A549 (cell line): ENCODE results near the gene TMEM151A. TPM values are rescaled to one million over a fixed set of nuclear protein-coding genes. Genes with fewer than 3 reads are reported as not detected.

Experiments
- ATAC-seq, 2 experiments: fragments of 200-7000 bp in 1 of 2; fragments of >200 bp in 1 of 2; cut with Nextera tagmentation in 1 of 2; cut with Tn5 transposase in 1 of 2; 3 replicates each; pipeline versions ENCODE4 v1.8.0 to v1.9.1; 2018 to 2020; ENCODE audit warnings: mild to moderate bottlenecking in 1 of 2, moderate library complexity in 1 of 2
- CTCF ChIA-PET: fragments of 300-600 bp; sonication (Branson Sonifier 250); formaldehyde crosslinking; extraction: SDS; loops from one replicate; lab custom pipeline; 2021; ENCODE audit warnings: antibody characterized with exemption, inconsistent platforms; lab: Yijun Ruan, JAX
- POLR2A ChIA-PET: fragments of 350-600 bp; formaldehyde crosslinking; extraction: SDS; loops from one replicate; lab custom pipeline; 2021; ENCODE audit warnings: antibody characterized with exemption, inconsistent platforms; lab: Yijun Ruan, JAX
- DNase-seq, 2 experiments: peaks; one replicate each; pipeline versions ENCODE4 v3.0.0 to v3.0.0-alpha.2; 2011 to 2016; ENCODE audit warnings: low read depth in 1 of 2, low spot score in 1 of 2
- FAIRE-seq: peaks from 2 replicates; lab custom pipeline; 2011; peaks lifted over from hg19 to GRCh38; lab: Jason Lieb, UNC
- H3K27ac ChIP-seq, 2 experiments: fragments of >200 bp; sonication (Bioruptor Twin); formaldehyde crosslinking; 3 replicates each; pipeline ENCODE4 v1.5.1; 2016 to 2017
- H3K4me1 ChIP-seq: fragments of >200 bp; sonication (Bioruptor Twin); formaldehyde crosslinking; 3 replicates; pipeline ENCODE4 v1.6.1; 2016
- H3K4me2 ChIP-seq: fragments of >200 bp; sonication (Bioruptor Twin); formaldehyde crosslinking; 3 replicates; pipeline ENCODE4 v1.6.1; 2016
- H3K4me3 ChIP-seq: fragments of >200 bp; sonication (Bioruptor Twin); formaldehyde crosslinking; 3 replicates; pipeline ENCODE4 v1.5.1; 2016
- H3K9me3 ChIP-seq: fragments of >200 bp; sonication (Bioruptor Twin); formaldehyde crosslinking; 3 replicates; pipeline ENCODE4 v1.6.1; 2016
- ATOH8 ChIP-seq: fragments of 250-450 bp; sonication (Bioruptor Pico); IDR thresholded peaks from 2 replicates; pipeline ENCODE4 v1.5.0; 2020; ENCODE audit warnings: low read depth, mild to moderate bottlenecking, moderate library complexity
- CBX2 ChIP-seq: fragments of 200-600 bp; sonication (generic); IDR thresholded peaks from 2 replicates; pipeline ENCODE4 v1.6.1; 2016; ENCODE audit warnings: low read depth, mild to moderate bottlenecking, borderline replicate concordance
- CEBPB ChIP-seq, 2 experiments: fragments of >200 bp in 1 of 2; sonication (Bioruptor Twin) in 1 of 2; formaldehyde crosslinking in 1 of 2; IDR thresholded peaks; 2 replicates each; pipeline ENCODE4 v1.6.1; 2012 to 2016
- CHD4 ChIP-seq: fragments of 200-600 bp; sonication (generic); IDR thresholded peaks from 2 replicates; pipeline ENCODE4 v1.6.1; 2016; ENCODE audit warnings: antibody characterized with exemption, mild to moderate bottlenecking, borderline replicate concordance
- E2F6 ChIP-seq: IDR thresholded peaks from 2 replicates; pipeline ENCODE4 v1.6.1; 2012; ENCODE audit warnings: low read depth, borderline replicate concordance
- ELK1 ChIP-seq: fragments of 150-350 bp; IDR thresholded peaks from 2 replicates; pipeline ENCODE4 v1.6.1; 2014; ENCODE audit warnings: low read depth, mild to moderate bottlenecking, low read length
- ESRRA ChIP-seq: fragments of 150-350 bp; IDR thresholded peaks from 2 replicates; pipeline ENCODE4 v1.6.1; 2014; ENCODE audit warnings: mild to moderate bottlenecking, low read length, borderline replicate concordance
- FOSB ChIP-seq: fragments of 250-450 bp; sonication (Bioruptor Pico); IDR thresholded peaks from 2 replicates; pipeline ENCODE4 v1.5.0; 2020; ENCODE audit warnings: mild to moderate bottlenecking, moderate library complexity
- FOXS1 ChIP-seq: fragments of 250-450 bp; sonication (Bioruptor Pico); IDR thresholded peaks from 2 replicates; pipeline ENCODE4 v1.5.0; 2020; ENCODE audit warnings: mild to moderate bottlenecking, moderate library complexity
- GATA3 ChIP-seq: IDR thresholded peaks from 2 replicates; pipeline ENCODE4 v1.6.1; 2012; ENCODE audit warnings: borderline replicate concordance
- HEYL ChIP-seq: fragments of 250-450 bp; sonication (Bioruptor Pico); IDR thresholded peaks from 2 replicates; pipeline ENCODE4 v1.8.0; 2021; ENCODE audit warnings: mild to moderate bottlenecking, moderate library complexity
- HOXB13 ChIP-seq: fragments of 250-450 bp; sonication (Bioruptor Pico); IDR thresholded peaks from 2 replicates; pipeline ENCODE4 v1.5.0; 2020; ENCODE audit warnings: low read depth, mild to moderate bottlenecking, moderate library complexity
- HOXB5 ChIP-seq: fragments of 250-450 bp; sonication (Bioruptor Pico); IDR thresholded peaks from 2 replicates; pipeline ENCODE4 v1.5.0; 2020; ENCODE audit warnings: mild to moderate bottlenecking, moderate library complexity
- JUNB ChIP-seq: fragments of >200 bp; sonication (Bioruptor Twin); formaldehyde crosslinking; IDR thresholded peaks from 2 replicates; pipeline ENCODE4 v1.6.1; 2016
- MAFK ChIP-seq: fragments of 450-650 bp; IDR thresholded peaks from 2 replicates; pipeline ENCODE4 v1.6.1; 2014; ENCODE audit not compliant: partially characterized antibody
- MAX ChIP-seq: IDR thresholded peaks from 2 replicates; pipeline ENCODE4 v1.6.1; 2012
- NFE2L2 ChIP-seq: fragments of 150-350 bp; conservative IDR thresholded peaks from 2 replicates; pipeline ENCODE4 v1.6.1; 2014; ENCODE audit warnings: low read length
- RARB ChIP-seq: fragments of 250-450 bp; sonication (Bioruptor Pico); IDR thresholded peaks from 2 replicates; pipeline ENCODE4 v1.8.0; 2021; ENCODE audit warnings: mild to moderate bottlenecking, moderate library complexity
- RCOR1 ChIP-seq: fragments of 150-350 bp; IDR thresholded peaks from 2 replicates; pipeline ENCODE4 v1.6.1; 2014; ENCODE audit warnings: antibody characterized with exemption, low read length, low read depth
- REST ChIP-seq: fragments of 200-600 bp; sonication (generic); IDR thresholded peaks from 2 replicates; pipeline ENCODE4 v1.6.1; 2016; ENCODE audit warnings: antibody characterized with exemption, mild to moderate bottlenecking, moderate library complexity
- SREBF2 ChIP-seq: fragments of 450-650 bp; IDR thresholded peaks from 2 replicates; pipeline ENCODE4 v1.6.1; 2014; ENCODE audit warnings: mild to moderate bottlenecking, moderate library complexity
- TFCP2L1 ChIP-seq: fragments of 250-450 bp; sonication (Bioruptor Pico); IDR thresholded peaks from 2 replicates; pipeline ENCODE4 v1.5.0; 2021; ENCODE audit warnings: mild to moderate bottlenecking
- ZNF302 ChIP-seq: fragments of 250-450 bp; sonication (Bioruptor Pico); IDR thresholded peaks from 2 replicates; pipeline ENCODE4 v1.9.0; 2021; ENCODE audit warnings: inconsistent platforms, mild to moderate bottlenecking, moderate library complexity
- ZSCAN20 ChIP-seq: fragments of 250-450 bp; sonication (Bioruptor Pico); IDR thresholded peaks from 2 replicates; pipeline ENCODE4 v1.8.0; 2022; ENCODE audit warnings: mild to moderate bottlenecking, moderate library complexity
- WGBS: methylation state at CpG from one replicate; pipeline ENCODE4 v1.1.6; 2017; ENCODE audit errors: missing lambda C conversion rate; 5-methylcytosine and 5-hydroxymethylcytosine counted together
- polyA plus RNA-seq, 4 experiments: library from polyadenylated mRNA; depleted of rRNA in 3 of 4; stranded (reverse); fragments of >200 nt; fragmentation: RNase III in 1 of 4; extraction: RNeasy Plus Mini Kit Qiagen cat#74134 plus additional on column Dnase treatment in 1 of 4; gene quantifications; 2 replicates in 3 of 4; 3 replicates in 1 of 4; pipeline ENCODE4 v1.2.3, GENCODE V29; 2011 to 2017

The TMEM151A gene
- polyA plus RNA-seq, 2 of the 4 experiments (the other 2 are of a cell fraction) = 0.44 to 1.8 TPM

GRCh38 chr11:66331542-66332370, 40.1 kb downstream of the TMEM151A start:
- no peak for FAIRE-seq
- TF ChIP-seq ZNF302 (no peak), FOSB (CRISPR knock-in tag) (no peak), E2F6 (no peak)
- DNase-seq = no peak
- Histone ChIP-seq H3K9me3 (no peaks in the 10 kb centered on the region), H3K4me3 (no peak overlapping the region), H3K27ac (no peak overlapping the region), H3K4me1 (peaks cover 31% of the 10 kb centered on the region), H3K4me2 (no peak overlapping the region)
- no peak for ATAC-seq
- POLR2A ChIA-PET = no interaction called here
- 89% methylated on average over 12 of the region's 12 CpGs for WGBS
- CTCF ChIA-PET = interaction anchor here (0.9 to 8.7 kb wide), 8 partner anchors 7 to 77 kb away, joined by 3 to 247 read pairs (median 8); partner anchors contain the start of genes B4GAT1, BRMS1 and CD248

- Histone ChIP-seq H3K27ac (no peak overlapping the region), H3K4me1 (peaks cover 31% of the 10 kb centered on the region), H3K4me3 (no peak overlapping the region), H3K9me3 (no peaks in the 10 kb centered on the region), H3K4me2 (no peak overlapping the region)
- no peak for TF ChIP-seq ESRRA
- no peak for TF ChIP-seq FOXS1 (CRISPR knock-in tag)
- no peak for TF ChIP-seq ATOH8 (CRISPR knock-in tag)
- TF ChIP-seq RARB (CRISPR knock-in tag) = no peak
- TF ChIP-seq HOXB13 = no peak
- TF ChIP-seq CEBPB (IDR thresholded peaks at IDR 0.05) = no peak
- no peak for TF ChIP-seq MAX
- TF ChIP-seq JUNB = no peak
- TF ChIP-seq HOXB5 (CRISPR knock-in tag) = no peak
- TF ChIP-seq ZSCAN20 (CRISPR knock-in tag) = no peak
- TF ChIP-seq SREBF2 = no peak
- no peak for TF ChIP-seq RCOR1
- TF ChIP-seq GATA3 = no peak
- DNase-seq = no peak
- POLR2A ChIA-PET = no interaction called here
- FAIRE-seq = no peak
- WGBS = 86% methylated on average over 17 of the region's 18 CpGs
- CTCF ChIA-PET = interaction anchor here (1.0 to 8.7 kb wide), 7 partner anchors 10 to 76 kb away, joined by 3 to 247 read pairs (median 5); partner anchors contain the start of genes B4GAT1, BRMS1 and CD248
- ATAC-seq = no peak
Observed at GRCh38 chr11:66332371-66333219, 40.9 kb downstream of the TMEM151A start.

- WGBS = 88% methylated on average over 16 of the region's 19 CpGs
- Histone ChIP-seq H3K4me1 (peaks cover 30% of the 10 kb centered on the region), H3K27ac (no peak overlapping the region), H3K4me3 (no peak overlapping the region), H3K4me2 (no peak overlapping the region), H3K9me3 (no peaks in the 10 kb centered on the region)
- ChIA-PET CTCF (interaction anchor here (0.7 to 8.7 kb wide), 4 partner anchors 13 to 57 kb away, joined by 3 to 247 read pairs (median 20); partner anchors contain the start of genes B4GAT1, BRMS1 and CD248), POLR2A (interaction anchor here (3.5 kb wide), 1 partner anchor 21 kb away, joined by 42 read pairs; no protein-coding TSS in a partner anchor)
- DNase-seq = no peak
- no peak for ATAC-seq
- FAIRE-seq = no peak
- TF ChIP-seq CBX2 (no peak), JUNB (no peak), FOSB (CRISPR knock-in tag) (no peak), ELK1 (no peak), HEYL (CRISPR knock-in tag) (no peak), CEBPB (IDR thresholded peaks at IDR 0.05) (no peak), TFCP2L1 (CRISPR knock-in tag) (no peak), MAFK (no peak), REST (no peak), CHD4 (no peak), NFE2L2 (no peak)
Observed at GRCh38 chr11:66333220-66333877, 41.7 kb downstream of the TMEM151A start.
